Esophagus mucosa (tissue), 1 donor: ENCODE measurements around the gene ZBTB18. TPM values are rescaled to one million over a fixed set of nuclear protein-coding genes. Genes with fewer than 3 reads are reported as not detected.
"Not testable (repeated sequence)": the region's sequence is repeated elsewhere in the genome, so short reads cannot be mapped to it uniquely, and the experiment has no call there.

ENCODE experiments used
- ATAC-seq: fragments of 200-7000 bp; cut with Tn5 transposase; one replicate; pipeline ENCODE4 v1.9.1; 2020
- total RNA-seq: library from RNA; stranded (reverse); gene quantifications from one replicate; pipeline ENCODE4 v1.2.4, GENCODE V29; 2023
- donor health status: DM: yes; HTN: yes; CAD: no.

ZBTB18 gene
- total RNA-seq, result 3.1 TPM

DNA sequence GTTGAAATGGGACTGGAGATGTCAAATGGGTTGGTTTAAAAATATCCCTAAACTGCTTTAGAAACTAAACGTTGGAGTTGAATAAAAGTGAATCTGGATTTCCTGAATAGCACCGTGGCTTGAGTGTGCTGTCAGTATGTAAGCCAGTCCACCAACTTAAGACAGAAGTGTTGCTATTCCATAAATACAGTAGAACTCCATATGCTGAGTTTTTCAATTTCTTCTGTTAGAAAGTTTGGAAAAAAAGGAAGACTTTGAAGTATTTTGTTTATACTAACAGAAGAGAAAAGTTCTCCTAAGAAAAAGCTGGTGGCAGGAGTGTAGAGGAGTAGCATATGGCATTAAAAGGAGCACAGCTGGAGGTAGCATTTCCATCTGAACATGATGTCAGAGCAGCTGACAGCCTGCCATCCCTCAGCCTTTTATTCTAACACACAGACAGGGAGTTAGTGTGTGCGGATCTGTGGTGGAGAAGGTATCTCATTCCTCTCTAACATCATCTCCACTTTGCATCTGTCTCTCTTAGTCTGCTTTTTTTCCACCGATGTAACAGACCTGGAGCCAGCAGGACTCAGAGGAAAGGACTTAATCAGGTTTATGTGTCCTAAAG lies at the start of gene ZBTB18:
Gene ZBTB18 (plus strand): TSS at position 449 of the 610 bp plus-strand sequence. CDS start 149 bp downstream, at position 598.
- ATAC-seq, result no peak

DNA sequence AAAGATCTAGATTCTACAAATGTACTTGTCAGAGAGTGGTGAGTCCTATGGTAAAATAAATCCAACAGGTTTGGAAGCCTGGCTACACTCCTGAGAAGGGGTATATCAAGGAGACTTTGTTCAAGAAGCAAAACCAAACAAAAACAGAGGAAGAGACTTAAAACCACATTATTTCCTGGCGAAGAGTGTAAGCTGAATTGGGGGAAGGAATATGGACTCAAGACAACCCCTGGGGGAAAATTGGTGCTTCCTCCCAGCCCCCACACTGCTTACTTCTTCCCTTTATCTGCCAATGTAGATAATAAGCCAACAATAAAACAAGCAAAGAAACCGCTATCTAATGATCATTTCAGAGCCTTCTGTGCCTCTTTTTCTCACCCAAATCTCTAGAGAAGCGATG lies 48.4 kb upstream of the ZBTB18 start:
- ATAC-seq, result no peak

DNA sequence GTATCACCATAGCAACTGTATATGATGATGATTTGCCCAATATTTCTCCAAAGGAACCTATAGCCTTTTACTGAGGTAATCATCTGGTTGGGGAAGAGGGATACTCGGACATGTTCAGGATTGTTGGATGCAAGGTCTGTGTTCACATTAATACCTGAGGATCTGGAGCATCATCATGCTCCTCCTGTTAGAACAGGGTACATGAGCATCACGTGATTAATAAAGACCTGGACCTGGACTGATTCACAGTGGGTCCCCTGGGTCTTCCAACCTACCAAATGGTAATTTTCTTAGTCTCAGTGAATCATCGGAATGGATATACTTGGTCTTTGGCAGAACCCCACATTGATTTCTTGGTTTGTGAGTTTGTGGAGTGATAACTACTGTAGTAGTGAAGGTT lies 45.6 kb upstream of the ZBTB18 start:
- ATAC-seq, result no peak

DNA sequence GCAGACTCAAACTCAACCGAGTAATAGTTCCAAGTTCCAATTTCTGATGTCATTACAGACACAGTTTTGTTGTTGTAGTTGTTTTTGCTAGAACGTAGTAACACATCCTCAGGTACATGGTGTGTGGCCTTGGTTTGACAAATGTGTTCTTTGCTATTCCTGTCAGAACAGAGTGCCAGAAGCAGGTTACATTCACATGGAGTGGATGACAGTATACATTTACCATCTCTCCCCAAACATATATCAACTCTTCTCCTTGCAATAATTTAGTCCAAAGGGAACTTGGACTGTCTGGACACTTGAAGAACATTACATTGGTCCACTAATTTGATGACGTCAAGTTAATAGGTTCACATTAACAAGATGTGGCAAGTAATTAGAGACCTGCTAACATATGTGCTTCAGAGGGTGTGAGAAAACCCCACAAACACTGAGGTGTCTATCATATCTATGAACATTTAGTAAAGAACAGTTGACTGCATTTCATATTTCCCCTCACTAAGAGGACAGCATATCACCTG lies 44.6 kb upstream of the ZBTB18 start:
- no peak for ATAC-seq

DNA sequence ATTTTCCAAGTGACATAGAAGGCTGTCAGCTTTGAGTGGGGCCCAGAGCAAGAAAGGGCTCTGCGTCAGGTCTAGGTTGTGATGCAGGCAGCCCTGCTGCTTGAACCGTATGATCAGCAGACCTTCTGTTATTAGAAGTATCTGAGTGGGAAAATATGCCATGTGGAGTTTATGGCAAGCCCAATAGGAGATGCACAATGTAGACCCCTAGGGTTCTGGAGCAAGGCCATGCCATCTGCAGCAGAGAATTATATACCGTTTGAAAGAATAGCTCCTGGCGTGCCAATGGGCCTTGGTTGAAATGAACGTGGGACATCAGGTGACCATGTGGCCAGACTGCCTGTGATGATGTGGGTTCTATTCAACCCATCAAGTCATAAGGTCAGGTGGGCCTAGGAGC lies 44.1 kb upstream of the ZBTB18 start:
- ATAC-seq, result no peak

DNA sequence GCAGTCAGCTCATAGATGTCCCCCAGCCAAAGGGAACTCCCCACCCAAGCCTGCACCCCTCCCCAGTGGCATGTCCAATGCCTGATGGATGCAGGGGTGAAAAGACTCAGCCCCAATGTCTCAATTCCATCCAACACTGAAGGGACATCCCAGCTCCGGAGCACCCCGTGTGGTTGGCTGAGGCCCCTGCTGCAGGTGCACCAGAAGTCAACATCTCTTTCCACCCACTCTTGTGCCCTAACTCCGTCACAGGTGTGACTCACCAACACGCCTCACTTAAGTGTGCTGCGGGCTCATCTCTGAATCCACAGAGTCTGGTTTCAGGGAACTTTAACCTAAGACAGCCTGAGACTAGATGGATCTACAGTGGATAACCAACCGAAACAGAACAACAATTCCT lies 40.9 kb upstream of the ZBTB18 start:
- ATAC-seq, result peak; percentile 55

DNA sequence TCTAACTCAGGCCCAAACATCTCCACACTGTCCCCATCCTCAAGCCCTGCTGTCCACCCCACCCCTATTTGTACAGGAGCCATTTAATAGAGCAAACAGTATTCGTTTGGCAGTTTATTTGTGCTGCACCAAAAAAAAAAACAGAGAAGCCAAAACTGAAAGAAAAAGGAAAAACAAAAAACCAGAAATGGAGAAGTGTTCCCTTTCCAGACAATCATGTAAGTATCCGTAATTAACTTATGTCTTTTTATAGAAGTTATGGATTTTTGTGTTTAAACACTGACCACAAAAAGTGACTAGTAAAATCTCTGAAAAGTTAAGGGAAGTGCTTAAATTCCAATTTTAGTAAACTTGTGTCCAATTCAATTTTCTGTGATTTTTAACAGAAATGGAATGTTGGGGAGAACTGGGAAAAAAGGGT lies 40.4 kb upstream of the ZBTB18 start:
- no peak for ATAC-seq

DNA sequence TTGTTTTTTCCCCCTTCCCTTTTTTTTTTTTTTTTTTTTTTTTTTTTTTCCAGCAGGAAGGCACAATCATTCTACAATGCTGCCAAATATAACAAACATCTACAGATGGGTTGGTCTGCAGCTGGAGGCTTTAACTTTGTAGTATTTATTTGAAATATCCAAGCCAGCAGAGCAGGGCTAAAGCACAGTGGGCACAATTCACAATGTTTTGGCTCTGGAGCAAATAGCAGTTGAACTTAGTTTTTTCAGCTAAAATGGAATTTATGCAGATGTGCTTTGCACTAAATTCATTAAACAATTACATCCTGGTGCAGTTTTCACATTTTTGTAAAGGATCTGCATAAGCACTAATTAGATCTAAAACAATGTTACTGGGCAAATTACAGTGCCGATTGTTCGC lies 39.8 kb upstream of the ZBTB18 start:
- no peak for ATAC-seq

DNA sequence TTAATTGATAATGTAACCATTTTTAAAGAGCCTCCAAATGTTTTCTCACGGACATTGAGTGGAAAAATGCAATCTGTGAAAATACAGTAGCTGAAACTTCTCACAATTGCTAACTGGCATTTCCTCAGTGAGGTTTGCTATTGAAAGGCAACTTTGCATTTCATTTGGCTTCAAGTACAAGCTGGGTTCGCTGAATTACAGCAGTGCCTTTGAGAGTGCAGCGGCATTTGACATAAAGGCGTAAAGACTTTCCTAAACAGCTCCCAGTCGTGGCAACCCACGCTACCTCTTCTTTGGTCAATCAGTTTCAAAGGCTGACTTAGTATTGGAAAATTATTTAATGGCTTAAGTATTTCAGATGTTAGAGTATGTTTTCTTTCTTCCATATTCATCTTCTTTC lies 39.3 kb upstream of the ZBTB18 start:
- no peak for ATAC-seq

DNA sequence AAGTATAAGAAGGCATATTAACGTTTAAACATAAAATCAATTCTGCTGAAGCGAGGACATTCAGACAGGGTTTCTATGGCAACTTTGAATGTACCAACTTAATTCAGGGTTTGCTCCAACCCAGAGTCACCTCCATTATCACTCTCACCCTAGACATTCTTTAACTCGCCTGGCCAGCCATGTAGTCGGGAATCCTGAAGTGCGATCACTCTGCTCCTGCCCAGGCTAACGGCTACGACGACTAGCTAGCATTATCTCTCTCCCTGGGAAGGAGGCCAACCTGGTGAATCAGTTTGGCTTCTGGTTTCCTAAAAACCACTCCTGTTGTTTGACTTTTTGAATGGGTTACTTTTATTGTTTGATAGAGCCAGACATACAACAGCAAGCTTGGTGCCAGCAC lies 38.9 kb upstream of the ZBTB18 start:
- no peak for ATAC-seq

DNA sequence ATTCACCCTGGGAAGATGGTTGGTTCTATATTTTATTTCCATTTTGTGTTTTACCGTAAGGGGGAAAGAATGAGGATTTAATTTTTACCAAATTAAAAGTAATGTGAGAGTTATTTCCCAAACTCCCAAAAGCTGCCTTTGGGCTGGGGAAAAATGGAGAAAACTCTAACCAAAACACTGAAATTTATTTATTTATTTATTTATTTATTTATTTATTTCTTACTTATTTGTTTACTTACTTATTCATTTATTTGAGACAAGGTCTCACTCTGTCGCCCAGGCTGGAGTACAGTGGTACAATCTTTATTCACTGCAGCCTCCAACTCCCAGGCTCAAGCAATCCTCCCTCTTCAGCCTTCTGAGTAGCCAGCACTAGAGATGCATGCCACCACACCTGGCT lies 38.0 kb upstream of the ZBTB18 start:
- ATAC-seq, result no peak

DNA sequence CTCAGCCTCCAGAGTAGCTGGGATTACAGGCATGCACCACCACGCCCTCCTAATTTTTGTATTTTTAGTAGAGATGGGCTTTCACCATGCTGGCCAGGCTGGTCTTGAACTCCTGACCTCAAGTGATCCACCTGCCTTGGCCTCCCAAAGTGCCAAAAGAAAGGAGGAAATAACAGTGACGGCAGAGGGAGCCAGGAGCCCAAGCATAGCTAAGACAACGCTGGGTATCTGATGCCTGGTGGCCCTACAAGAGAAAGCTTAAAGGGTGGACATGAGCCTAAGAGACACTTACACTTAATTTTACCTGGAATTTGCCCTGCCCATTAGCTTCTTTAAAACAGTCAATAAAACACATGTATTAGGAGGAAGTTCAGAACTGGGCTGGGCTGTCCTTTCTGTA lies 36.2 kb upstream of the ZBTB18 start:
- ATAC-seq, result not testable (repeated sequence)

DNA sequence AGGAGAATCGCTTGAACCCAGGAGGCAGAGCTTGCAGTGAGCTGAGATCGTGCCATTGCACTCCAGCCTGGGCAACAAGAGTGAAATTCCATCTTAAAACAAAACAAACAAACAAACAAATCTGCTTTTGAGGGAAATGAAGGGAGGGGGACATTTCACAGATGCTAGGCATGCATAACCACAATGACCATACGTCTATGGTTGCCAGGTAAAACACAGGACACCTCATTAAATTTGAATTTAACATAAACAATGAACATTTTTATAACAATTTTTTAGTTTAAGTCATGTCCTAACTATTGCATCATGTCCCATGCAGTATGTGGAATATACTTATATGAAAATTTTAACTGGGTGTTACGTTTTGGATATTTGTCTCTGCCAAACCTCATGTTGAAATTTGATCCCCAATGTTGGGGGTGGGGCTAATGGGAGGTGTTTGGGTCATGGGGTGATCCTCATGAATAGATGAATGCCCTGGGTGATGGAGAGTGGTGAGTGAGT lies 31.0 kb upstream of the ZBTB18 start:
- no peak for ATAC-seq

DNA sequence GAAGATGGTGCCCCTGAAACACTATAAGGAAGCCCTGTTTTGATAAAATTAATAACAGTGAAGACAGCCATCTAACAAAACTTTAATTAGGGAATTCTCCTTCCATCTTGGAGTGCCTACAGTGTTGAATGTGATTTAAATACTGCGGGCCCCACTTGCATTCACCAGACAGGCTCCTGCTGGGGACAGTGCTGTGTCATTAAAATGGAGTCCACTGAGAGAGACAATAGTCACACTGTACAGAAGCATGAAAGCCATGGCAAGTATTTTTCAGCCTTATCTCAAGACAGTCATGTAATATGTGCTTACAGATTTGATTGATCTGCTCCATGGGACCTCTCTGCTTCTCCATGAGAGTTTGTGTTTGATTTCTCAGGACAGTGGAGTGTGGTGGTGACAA lies 29.7 kb upstream of the ZBTB18 start:
- no peak for ATAC-seq

DNA sequence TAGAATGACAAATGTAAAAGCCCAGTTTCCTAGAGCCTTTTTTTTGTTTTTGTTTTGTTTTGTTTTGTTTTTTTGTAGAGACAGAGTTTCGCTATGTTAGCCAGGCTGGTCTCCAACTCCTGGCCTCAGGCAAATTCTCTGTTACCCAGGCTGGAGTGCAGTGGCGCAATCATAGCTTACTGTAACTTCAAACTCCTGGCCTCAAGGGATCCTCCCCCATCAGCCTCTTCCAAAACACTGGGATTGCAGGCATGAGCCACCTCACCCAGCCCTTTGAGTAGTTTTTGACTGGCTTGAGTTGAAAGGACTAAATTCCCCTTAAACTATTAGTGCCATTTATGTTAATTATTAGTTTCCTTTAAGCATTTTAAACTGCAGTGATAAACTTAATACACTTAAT lies 28.8 kb upstream of the ZBTB18 start:
- ATAC-seq, result no peak

DNA sequence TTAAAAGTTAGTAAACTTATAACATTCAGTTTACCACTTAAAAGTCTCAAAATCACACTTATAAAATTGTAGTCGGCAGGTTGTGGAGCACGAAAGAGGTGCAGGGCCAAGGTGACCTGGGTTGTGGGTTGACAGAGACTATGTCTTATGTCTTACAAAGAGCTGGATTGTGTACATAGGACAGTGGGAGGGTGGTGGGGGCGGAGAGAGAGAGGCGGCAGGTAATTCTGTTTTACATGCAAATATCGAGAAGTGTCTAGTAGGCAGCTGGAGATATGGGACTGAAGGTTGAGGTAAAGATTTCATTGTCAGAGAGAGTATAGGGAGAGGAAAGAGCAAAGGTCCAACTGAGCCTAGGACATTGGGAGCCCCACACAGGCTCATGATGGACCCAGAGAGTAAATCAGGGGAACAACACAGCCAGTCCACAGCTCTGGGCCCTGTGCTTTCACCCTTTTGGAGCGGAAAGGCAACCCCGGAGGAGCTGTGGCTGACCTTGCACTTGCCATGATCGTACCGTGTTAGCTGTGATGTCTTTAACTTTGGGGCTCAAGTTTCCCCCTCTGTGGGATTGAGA lies 28.1 kb upstream of the ZBTB18 start:
- ATAC-seq, result no peak

DNA sequence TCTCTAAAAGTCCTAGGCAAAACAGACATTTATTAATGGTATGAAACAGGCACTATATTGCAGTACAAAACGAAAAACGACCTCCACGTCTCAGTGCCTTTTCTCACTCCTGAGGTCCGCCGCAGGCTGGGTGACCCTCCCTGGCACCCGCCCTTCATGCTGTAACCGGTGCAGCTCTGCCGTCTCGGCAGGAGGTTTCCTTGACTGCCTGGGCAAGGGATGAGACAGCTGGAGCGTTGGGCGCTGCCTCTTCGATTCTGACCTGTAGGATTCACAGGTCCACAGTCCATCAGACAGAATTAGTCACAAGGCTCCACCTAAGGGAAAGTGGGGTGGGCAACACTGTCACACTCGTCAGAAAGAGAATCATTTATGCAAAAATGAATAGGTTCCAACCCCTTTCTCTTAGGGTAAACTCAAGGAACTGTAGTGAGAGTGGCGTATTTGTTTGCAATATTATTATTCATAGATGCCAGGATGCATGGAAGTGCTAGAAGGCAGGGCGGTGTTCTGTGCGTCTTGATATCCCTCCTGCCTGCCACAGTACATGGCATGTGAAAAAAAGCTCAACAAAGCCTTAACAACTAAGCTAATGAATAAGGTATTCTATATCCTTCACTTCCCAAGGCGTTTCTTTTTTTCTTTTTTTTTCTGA lies 23.5 kb upstream of the ZBTB18 start:
- no peak for ATAC-seq

DNA sequence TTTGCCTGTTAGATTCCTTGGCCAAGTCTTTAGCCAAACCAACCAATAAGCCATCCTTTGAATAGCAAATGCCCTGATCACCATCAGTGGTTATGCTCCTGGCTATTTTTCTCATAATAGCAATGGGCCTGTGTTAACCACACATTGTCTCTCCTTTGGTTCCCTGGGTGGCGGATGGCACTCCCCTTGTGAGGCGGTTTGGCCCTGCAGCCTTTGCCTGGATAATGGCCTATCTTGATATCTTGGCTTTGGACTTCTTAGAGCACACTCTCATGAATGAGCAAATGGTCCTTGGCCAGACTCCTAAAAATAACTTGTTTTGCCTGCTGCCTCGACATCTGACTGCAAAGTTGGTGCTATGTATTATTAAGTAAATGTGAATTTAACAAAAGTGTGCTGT lies 22.4 kb upstream of the ZBTB18 start:
- no peak for ATAC-seq

DNA sequence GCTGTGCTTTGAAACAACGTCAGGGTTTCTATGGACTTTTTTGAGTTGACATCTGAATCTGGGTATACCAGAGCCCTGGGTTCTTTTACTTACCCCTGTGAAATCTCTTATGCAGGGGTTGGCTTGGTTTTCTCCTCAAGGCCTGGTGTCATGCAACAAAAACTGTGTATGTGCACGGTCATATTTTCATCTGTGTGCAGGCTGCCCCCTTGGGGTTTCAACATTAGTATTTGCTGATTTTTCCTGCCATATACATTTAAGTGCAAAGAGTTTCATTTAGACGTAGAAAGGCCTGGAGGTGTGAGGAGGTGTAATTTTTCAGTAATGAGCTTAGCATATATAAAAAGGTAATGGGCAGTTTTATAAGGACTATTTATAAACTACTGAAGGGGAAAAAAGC lies 22.0 kb upstream of the ZBTB18 start:
- ATAC-seq, result no peak

DNA sequence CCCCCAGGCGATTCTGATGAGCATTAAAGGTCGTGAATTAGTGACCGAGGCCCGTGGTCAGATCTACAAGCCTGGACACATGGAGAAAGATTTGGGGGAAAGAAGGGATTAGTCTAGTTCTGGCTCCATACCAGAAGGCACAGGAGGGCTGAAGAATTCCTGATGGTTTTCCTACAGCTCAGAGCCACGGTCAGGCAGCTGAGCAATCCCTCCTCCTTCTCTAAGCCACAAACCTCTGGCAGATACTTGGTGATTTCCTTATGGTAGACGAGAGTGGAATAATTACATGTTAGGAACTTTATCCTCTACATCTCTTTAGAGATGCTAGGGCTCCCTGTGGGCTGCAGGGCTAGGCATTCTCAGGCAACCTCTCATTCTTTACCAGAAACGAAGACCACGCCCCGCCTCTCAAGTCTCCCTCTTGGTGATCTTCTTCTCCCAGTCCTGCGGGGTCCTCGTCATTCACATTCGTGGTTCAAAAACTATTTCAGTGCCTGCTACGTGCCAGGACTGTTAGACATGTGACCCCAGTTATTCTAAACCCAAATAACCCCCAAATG lies 20.5 kb upstream of the ZBTB18 start:
- no peak for ATAC-seq

DNA sequence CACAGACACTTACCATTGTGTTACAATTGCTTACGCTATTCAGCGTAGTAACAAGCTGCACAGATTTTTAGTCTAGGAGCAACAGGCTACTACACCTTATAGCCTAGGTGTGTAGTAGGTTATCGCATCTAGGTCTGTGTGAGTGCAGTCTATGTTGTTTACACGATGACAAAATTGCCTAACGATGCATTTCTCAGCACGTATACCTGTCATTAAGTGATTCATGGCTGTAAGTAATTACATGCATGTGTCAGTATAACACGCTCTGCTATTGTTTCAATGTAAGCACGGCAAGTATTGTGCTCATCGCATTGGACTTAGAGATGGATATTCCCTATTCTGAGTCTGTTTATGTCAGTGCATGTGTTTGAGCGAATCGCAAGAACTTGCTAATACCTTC lies 15.7 kb upstream of the ZBTB18 start:
- ATAC-seq, result no peak

DNA sequence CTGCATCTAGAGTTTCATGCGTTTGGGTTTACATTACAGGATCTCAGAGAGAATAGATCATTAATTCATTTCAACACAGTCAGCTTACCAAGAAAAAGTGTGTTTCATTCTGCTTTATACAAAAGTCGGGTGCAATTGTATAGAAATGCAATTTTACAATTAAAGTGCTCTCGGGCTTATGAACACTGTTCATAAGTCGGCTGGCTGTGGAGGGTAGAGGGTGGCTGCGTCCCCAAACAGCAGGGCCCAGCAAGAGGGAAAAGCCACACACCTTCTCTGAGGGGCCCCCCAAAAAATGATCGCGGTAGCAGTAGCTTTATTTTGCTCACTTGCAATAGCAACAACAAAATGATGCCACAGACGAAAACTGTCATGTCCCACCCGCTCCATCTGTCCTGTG lies 13.8 kb upstream of the ZBTB18 start:
- no peak for ATAC-seq

DNA sequence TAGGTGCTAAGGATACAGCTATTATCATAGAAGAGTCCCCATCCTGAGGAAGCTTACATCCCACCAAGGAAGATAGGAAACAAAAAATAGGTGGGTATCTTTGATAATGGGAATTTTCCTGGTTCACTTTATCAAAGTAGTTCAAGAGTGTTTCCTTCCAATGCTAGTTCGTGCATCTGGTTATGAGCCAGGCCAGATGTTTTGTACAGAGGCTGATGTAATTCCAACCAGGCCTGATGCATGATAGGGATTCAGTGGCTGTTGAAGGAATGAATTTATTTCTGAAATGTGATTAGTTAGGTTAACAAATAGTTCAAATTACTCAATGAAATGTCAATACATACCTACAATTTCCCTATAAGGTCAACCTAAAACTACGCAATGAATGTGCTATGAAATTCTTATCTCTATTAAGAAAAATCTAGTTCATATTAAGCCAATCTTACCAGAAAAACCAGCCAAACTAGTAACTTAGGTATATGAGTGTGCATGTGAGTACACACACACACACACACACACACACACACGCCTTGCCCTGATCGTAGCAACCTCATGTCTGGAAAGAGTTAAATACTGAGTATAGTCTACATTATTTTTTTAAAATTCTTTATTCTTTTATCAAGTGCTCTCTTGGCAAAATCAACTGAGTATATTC lies 9.5 kb upstream of the ZBTB18 start:
- ATAC-seq, result no peak
